Suppressor macrophage treated with lipopolysaccharide for 4 hours (primary cell): ENCODE results near the gene LIMS2.

Experiments
- DNase-seq: peaks from one replicate; pipeline ENCODE4 v3.0.0-alpha.2; 2020

LIMS2 gene

GRCh38 chr2:127701193-127701650 is 25.9 kb upstream of the LIMS2 start, which contains the start of gene SFT2D3:
Gene SFT2D3 (plus strand): TSS chr2:127701497. CDS start chr2:127701529, 32 bp downstream.
- DNase-seq, result peak; percentile 93

- DNase-seq, result peak; percentile 94
Measured at GRCh38 chr2:127700527-127701192, 25.3 kb upstream of the LIMS2 start.

GRCh38 chr2:127698553-127699355 is 23.4 kb upstream of the LIMS2 start:
- DNase-seq, result no peak

- DNase-seq, result no peak
Measured at GRCh38 chr2:127697482-127698180, 22.3 kb upstream of the LIMS2 start.

- DNase-seq, result peak; percentile 77
Measured at GRCh38 chr2:127695491-127696472, 20.5 kb upstream of the LIMS2 start.

- no peak for DNase-seq
Measured at GRCh38 chr2:127694986-127695385, 19.7 kb upstream of the LIMS2 start.

- no peak for DNase-seq
Measured at GRCh38 chr2:127690696-127691095, 15.4 kb upstream of the LIMS2 start.

GRCh38 chr2:127688405-127688804 is 13.1 kb upstream of the LIMS2 start:
- no peak for DNase-seq

GRCh38 chr2:127685410-127686080 is 10.2 kb upstream of the LIMS2 start:
- no peak for DNase-seq

GRCh38 chr2:127683757-127684156 is 8.4 kb upstream of the LIMS2 start:
- no peak for DNase-seq

- DNase-seq, result no peak
Measured at GRCh38 chr2:127683056-127683455, 7.7 kb upstream of the LIMS2 start.

- DNase-seq, result no peak
Measured at GRCh38 chr2:127681976-127682857, 6.9 kb upstream of the LIMS2 start.

GRCh38 chr2:127681288-127681804 is 6.0 kb upstream of the LIMS2 start:
- no peak for DNase-seq

- no peak for DNase-seq
Measured at GRCh38 chr2:127680706-127681287, 5.5 kb upstream of the LIMS2 start.

GRCh38 chr2:127679680-127680361 is 4.5 kb upstream of the LIMS2 start:
- no peak for DNase-seq

- DNase-seq, result no peak
Measured at GRCh38 chr2:127678991-127679390, 3.7 kb upstream of the LIMS2 start.

GRCh38 chr2:127678531-127678930 is 3.2 kb upstream of the LIMS2 start:
- no peak for DNase-seq

- DNase-seq, result no peak
Measured at GRCh38 chr2:127676906-127677305, 1.6 kb upstream of the LIMS2 start.
